Loucy (cell line): ENCODE results near the gene HIGD2A.

ENCODE experiments used
- CTCF ChIP-seq: fragments of 200-600 bp; sonication (generic); conservative IDR thresholded peaks from 2 replicates; pipeline ENCODE4 v1.5.1; 2014; ENCODE audit warnings: mild to moderate bottlenecking, antibody characterized with exemption, low read length
- EZH2phosphoT487 ChIP-seq: fragments of 200-600 bp; IDR thresholded peaks from 2 replicates; pipeline ENCODE4 v1.6.1; 2018; ENCODE audit warnings: antibody characterized with exemption, mild to moderate bottlenecking, moderate library complexity, borderline replicate concordance

DNA sequence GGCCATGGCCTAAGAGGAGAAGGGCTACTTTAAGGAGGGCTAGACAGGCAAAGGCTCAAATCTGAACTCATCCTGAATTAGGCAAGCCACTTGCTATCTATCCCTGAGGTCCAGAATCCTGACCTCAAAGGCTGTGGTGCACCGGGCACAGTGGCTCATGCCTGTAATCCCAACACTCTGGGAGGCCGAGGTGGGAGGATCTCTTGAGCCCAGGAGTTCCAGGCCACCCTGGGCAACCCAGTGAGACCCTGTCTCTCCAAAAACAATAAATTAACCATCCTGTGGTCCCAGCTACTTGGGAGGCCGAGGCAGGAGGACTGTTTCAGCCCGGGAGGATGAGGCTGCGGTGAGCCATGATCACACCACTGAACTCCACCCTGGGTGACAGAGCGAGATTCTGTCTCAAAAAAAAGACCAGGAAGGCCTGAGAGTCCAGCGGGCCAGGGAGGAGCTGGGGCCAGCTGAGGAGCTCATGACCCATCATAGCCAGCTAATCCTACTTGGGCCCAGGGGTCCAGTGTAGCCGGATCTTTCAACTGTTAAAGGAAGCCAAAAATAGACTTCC lies 4.1 kb upstream of the HIGD2A start:
- TF ChIP-seq CTCF (no peak), EZH2phosphoT487 (no peak)
